ENCODE results near the gene ATP5MC2. TPM values are rescaled to one million over a fixed set of nuclear protein-coding genes. Genes with fewer than 3 reads are reported as not detected.

Gene ATP5MC2
- total and polyA plus RNA-seq, 5 experiments from 2014 or later = 235 to 658 (median 519) TPM

DNA sequence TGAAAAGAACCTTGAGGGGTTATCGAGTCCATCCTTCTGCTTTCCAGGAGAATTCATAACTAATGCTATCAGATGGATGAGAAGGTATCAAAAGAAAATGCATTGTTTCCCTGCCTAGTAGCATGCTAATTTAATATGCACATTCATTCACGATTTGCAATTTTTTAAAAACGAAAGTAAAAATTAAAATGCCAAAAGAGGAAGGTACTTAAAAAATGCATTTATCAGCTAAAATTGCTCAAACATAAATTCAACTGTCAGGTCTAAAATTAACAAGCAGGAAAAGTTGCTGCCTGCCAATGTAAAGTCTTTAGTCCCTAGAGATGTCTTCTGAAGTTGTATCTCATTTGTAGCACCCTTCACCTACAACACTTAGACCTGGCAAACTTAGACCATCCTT is 57.6 kb downstream of the ATP5MC2 start:
- H3K27ac Mint-ChIP-seq = peak overlapping the region in 9 of 10 donors; percentile 47 to 81 (median 76)
- H3K4me3 Mint-ChIP-seq = peak overlapping the region; percentile 49 to 83 (median 79)
- ATAC-seq (no peak), DNase-seq (no peak)
- H3K36me3 Mint-ChIP-seq = peaks cover 0 to 35% (median 7%) of the 10 kb centered on the region in 3 donors
- POLR2A ChIA-PET = no interaction called here
- H3K4me1 Mint-ChIP-seq = peaks cover 8 to 64% (median 31%) of the 10 kb centered on the region in 4 donors
- H3K27me3 Mint-ChIP-seq = no peaks in the 10 kb centered on the region
- no peaks in the 10 kb centered on the region for H3K9me3 Mint-ChIP-seq

DNA sequence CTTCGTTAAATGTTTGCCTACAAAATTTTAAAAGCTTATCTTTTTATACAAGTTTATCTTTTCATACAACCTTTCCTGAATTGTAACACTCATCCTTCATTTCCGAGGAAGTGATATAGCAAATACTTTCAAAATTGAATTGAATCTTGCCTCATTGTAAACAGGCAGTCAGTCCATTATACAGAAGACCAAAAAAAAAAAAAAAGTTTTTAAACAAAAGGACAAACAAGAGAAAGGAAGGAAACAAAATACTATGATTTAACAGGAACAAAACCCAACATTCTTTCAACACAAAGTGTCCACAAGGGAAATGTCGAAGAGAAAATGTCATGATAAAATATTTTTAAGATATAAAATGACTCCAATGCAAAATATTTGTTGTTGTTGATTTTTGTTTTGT is 58.2 kb downstream of the ATP5MC2 start:
- Mint-ChIP-seq H3K4me3 (peak overlapping the region; percentile 57 to 83 (median 79)), H3K36me3 (peaks cover 0 to 35% (median 7%) of the 10 kb centered on the region in 3 donors), H3K4me1 (peaks cover 6 to 58% (median 28%) of the 10 kb centered on the region in 4 donors), H3K27me3 (no peaks in the 10 kb centered on the region), H3K27ac (peak overlapping the region in 8 of 10 donors; percentile 47 to 81 (median 71)), H3K9me3 (no peaks in the 10 kb centered on the region)
- no peak for ATAC-seq
- no peak for DNase-seq
- POLR2A ChIA-PET = no interaction called here

DNA sequence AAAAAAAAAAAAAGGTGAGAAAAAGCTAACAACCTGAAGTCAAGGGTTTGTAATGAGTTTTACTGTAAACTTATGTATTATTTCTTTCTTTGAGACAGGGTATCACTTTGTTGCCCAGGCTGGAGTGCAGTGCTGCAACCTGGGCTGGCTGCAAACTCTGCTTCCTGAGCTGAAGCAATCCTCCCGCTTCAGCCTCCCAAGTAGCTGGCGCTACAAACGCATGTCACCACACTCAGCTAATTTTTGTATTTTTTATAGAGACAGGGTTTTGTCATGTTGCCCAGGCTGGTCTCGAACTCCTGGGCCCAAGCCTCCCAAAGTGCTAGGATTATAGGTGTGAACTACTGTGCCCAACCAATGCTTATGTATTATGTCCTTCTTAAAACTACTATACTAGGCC is 58.9 kb downstream of the ATP5MC2 start:
- ATAC-seq (no peak), DNase-seq (no peak)
- POLR2A ChIA-PET = no interaction called here
- Mint-ChIP-seq H3K27me3 (no peaks in the 10 kb centered on the region), H3K4me3 (no peak overlapping the region), H3K4me1 (peaks cover 5 to 54% (median 25%) of the 10 kb centered on the region in 4 donors), H3K36me3 (peaks cover 0 to 34% (median 7%) of the 10 kb centered on the region in 3 donors), H3K27ac (peak overlapping the region in 1 of 10 donors; percentile 18), H3K9me3 (no peaks in the 10 kb centered on the region)

Other genes with a start within 250 kb of the ATP5MC2 start
- 100 to 1,000 TPM; 215 to 217 TPM for gene PRR13, start 234.3 kb downstream of the ATP5MC2 start, total RNA-seq
- gene PRR13, start 234.3 kb downstream of the ATP5MC2 start, polyA plus RNA-seq = 100 to 1,000 TPM; 513 to 535 (median 534) TPM
- 100 to 1,000 TPM; 858 to 917 TPM for gene PCBP2, start 224.0 kb downstream of the ATP5MC2 start, total RNA-seq
- gene PCBP2, start 224.0 kb downstream of the ATP5MC2 start, polyA plus RNA-seq = 100 to 1,000 TPM; 143 to 157 (median 152) TPM
- gene MAP3K12, start 176.6 kb downstream of the ATP5MC2 start, total RNA-seq = 10 to 100 TPM; 17.2 to 23.8 TPM
- gene MAP3K12, start 176.6 kb downstream of the ATP5MC2 start, polyA plus RNA-seq = 1 to 10 TPM; 2.4 to 3.9 (median 3.4) TPM
- 10 to 100 TPM; 45.2 to 46.1 TPM for gene TARBP2, start 174.8 kb downstream of the ATP5MC2 start, total RNA-seq
- gene TARBP2, start 174.8 kb downstream of the ATP5MC2 start, polyA plus RNA-seq = 10 to 100 TPM; 27.0 to 32.1 (median 27.9) TPM
- gene NPFF, start 168.6 kb downstream of the ATP5MC2 start, total RNA-seq = not detected
- gene NPFF, start 168.6 kb downstream of the ATP5MC2 start, polyA plus RNA-seq = not detected
- gene ATF7, start 49.7 kb downstream of the ATP5MC2 start, total RNA-seq = 10 to 100 TPM; 25.8 to 30.4 TPM
- 10 to 100 TPM; 13.0 to 19.2 (median 13.7) TPM for gene ATF7, start 49.7 kb downstream of the ATP5MC2 start, polyA plus RNA-seq
- 100 to 1,000 TPM; 152 to 168 TPM for gene CALCOCO1, start 51.4 kb upstream of the ATP5MC2 start, total RNA-seq
- gene CALCOCO1, start 51.4 kb upstream of the ATP5MC2 start, polyA plus RNA-seq = 10 to 100 TPM; 52.3 to 55.5 (median 55.4) TPM
- not detected for gene CISTR, start 75.9 kb upstream of the ATP5MC2 start, total RNA-seq
- not detected for gene CISTR, start 75.9 kb upstream of the ATP5MC2 start, polyA plus RNA-seq

All from naive thymus-derived CD8-positive, alpha-beta T cell (primary cell).